ENCODE results near the gene ZNF813.
"Not testable (repeated sequence)": the region's sequence is repeated elsewhere in the genome, so short reads cannot be mapped to it uniquely, and the experiment has no call there.

The ZNF813 gene

DNA sequence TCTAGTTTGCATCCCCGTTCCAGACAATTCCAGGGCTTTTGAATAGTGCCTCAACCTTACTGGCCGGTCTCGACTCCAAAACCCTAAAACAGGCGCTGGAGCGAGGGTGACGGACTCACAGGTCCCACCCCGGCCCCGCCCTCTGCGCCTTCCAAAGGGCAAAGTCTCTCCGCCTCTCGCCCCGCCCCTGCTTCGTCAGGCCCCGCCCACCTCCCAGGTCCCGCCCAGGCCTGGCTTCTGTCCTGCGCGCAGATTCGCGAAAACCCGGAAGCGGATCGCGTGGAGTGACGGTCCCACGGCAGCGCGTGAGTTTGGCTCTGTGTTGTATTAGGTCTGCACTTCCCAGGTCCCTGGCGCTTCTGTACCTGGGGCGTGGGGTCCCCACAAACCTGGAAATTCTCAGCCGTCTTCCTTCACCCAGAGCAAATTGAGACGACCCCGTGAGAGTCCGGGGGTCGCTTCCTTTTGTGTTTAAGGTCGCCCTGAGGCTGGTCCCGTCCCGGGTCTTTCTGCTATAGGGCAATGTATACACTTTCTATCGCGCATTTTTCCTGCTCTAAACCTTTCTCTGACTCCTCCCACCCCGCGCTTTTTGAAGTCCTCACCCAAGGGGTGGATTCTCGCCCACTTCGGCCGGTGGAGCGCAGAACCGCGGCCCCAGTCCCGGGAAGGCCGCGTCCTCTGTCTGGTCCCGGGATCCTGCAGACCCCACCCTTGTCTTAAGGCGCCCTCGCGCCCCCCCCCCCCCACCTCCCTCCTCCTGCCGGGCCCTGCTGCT, at the start of gene ZNF813:
Gene ZNF813 (plus strand): TSS at position 249 of the 778 bp plus-strand sequence. CDS start 16,090 bp downstream, outside the sequence.
- DNase-seq (ENCODE audit: low read depth in 2 of 2): peak; percentile 88 to 95

GRCh38 chr19:53420520-53421315, 46.8 kb upstream of the ZNF813 start:
- DNase-seq (ENCODE audit: low read depth in 2 of 2): not testable (repeated sequence)

DNA sequence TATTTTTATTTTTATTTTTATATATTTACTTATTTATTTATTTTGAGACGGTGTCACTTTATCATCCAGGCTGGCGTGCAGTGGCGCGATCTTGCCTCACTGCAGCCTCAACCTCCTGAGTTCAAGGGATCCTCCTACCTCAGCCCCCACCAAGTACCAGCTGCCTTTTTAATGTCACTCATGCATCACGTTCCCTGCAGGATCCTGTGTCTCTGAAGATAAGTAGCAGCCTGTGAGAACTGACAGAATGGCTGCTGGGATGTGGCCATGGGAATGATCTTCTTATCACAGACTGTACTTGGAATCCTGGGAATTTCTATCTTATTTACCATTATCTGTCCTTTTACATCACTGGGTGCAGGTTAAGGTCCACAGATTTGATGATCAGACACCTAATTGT, 45.0 kb upstream of the ZNF813 start:
- DNase-seq (ENCODE audit: low read depth in 2 of 2): no peak

DNA sequence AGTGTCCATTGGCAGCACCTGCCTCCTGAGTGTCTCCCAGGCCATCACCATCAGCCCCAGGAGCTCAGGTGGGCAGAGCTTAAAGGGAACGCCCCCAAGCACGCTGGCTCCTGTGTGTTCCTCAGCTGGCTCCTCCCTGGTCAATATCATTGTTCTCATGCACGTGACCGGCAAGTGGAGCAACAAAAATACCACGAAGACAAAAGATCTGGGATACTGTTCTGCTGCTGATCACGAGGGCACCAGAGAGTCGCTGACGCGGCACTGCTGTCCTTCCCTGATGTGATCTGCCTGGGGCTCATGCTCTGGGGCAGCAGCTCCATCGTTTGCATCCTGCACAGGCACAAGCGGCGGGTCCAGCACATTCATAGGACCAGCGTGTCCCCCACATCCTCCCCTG, 44.5 kb upstream of the ZNF813 start:
- DNase-seq (ENCODE audit: low read depth in 2 of 2): not testable (repeated sequence)

DNA sequence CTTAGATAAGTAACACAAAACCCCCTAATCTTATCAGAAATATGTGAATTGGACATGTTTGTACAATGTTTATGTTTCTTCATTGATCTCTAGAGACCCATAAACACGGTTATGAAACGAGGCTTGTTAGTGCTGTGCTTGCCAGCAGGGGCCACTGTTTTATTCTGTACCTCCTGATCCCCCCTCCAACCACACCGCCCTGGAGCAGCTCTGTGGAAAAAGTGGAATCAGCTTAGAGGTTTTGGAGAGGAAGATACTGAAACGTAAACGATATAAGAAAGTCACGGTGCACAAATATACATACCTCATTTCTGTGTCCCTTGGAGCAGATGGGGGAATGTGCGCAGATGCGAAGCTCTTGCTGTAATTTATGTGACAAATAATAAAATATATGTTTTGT, 43.9 kb upstream of the ZNF813 start:
- DNase-seq (ENCODE audit: low read depth in 2 of 2): not testable (repeated sequence)

DNA sequence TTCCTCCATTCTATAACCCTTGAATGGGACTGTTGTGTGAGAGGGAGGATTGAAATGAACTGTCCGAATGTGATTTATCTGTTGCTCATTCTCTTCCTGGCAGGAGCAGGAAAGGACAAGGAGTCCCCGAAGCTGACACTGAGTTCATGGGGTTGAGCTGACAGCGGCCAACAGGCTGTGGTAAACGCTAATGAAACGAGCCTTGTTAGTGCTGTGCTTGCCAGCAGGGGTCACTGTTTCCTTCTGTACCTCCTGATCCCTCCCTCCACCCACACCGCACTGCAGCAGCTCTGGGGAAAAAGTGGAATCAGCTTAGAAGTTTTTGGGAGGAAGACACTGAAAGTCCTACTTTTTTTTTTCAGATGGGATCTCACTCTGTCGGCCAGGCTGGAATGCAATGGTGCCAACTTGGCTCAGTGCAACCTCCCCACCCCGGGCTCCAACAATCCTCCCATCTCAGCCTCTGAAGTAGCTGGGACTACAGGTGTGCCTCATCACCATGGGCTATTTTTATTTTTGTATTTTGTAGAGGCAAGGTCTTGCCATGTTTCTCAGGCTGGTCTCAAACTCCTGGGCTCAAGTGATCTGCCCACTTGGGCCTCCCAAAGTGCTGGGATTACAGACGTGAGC, 42.5 kb upstream of the ZNF813 start:
- peak; percentile 28 to 57 for DNase-seq (ENCODE audit: low read depth in 2 of 2)

DNA sequence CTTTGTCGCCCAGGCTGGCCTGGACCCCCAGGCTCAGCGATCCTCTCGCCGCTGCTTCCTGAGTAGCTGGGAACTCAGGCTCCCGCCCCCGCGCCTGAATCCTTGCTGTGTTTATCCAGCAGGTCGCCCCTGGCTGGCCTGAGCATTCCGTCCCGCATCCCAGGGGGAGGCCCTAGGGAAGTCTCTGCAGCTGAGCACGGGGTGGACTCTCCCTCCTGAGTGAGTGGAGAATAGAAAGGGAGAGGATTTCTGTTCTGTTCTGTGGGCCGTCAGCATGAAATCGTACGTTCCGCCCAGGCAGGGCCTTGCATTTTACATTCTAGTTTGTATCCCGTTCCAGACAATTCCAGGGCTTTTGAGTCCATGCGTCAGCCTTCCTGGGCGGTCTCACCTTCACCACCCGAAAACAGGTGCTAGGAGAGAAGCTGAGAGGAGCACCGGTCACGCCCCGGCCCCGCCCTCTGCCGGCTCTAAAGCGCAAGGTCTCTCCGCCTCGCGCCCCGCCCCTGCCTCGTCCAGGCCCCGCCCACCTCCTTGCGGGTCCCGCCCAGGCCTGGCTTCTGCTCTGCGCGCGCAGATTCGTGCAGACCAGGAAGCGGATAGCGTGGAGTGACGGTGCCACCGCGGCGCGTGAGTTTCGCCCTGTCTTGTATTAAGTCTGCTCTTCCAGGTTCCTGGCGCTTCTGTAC, 36.0 kb upstream of the ZNF813 start, which contains the start of gene ZNF761:
Gene ZNF761 (plus strand): TSS at position 586 of the 689 bp plus-strand sequence. CDS start 15,285 bp downstream, outside the sequence.
- peak; percentile 88 to 97 for DNase-seq (ENCODE audit: low read depth in 2 of 2)

DNA sequence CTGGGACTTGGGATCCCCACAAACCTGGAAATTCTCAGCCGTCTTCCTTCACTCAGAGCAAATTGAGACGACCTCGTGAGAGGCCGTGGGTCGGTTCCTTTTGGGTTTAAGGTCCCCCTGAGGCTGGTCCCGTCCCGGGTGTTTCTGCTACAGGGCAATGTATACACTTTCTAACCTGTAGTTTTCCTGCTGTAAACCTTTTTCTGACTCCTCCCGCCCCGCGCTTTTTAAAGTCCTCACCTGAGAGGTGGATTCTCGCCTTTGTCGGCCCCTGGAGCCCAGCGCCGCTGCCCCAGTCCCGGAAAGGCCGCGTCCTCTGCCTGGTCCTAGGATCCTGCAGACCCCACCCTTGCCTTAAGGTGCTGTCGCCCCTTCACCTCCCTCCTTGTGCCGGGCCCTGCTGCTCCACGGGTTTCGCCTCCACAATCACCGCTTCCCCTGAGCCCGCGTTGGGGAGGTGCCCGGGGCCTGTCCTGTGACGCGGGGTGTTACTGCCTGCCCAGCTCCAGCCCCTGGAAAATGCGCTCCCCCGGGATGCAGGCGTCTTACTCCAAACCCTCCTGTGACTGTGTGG, 35.4 kb upstream of the ZNF813 start:
- peak in 1 of 2 donors; percentile 10 for DNase-seq (ENCODE audit: low read depth in 2 of 2)

DNA sequence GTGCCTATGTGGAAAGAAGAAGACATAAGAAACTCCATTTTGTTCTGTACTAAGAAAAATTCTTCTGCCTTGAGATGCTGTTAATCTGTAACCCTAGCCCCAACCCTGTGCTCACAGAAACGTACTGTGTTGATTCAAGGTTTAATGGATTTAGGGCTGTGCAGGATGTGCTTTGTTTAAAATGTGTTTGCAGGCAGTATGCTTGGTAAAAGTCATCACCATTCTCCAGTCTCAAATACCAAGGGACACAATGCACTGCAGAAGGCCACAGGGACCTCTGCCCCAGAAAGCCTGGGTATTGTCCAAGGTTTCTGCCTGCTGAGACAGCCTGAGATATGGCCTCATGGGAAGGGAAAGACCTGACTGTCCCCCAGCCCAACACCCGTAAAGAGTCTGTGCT, 23.7 kb upstream of the ZNF813 start:
- DNase-seq (ENCODE audit: low read depth in 2 of 2): not testable (repeated sequence)

- DNase-seq (ENCODE audit: low read depth in 2 of 2): not testable (repeated sequence)
Observed at GRCh38 chr19:53447196-53447595, 20.3 kb upstream of the ZNF813 start.

GRCh38 chr19:53455828-53456227, 11.7 kb upstream of the ZNF813 start:
- no peak for DNase-seq (ENCODE audit: low read depth in 2 of 2)

DNA sequence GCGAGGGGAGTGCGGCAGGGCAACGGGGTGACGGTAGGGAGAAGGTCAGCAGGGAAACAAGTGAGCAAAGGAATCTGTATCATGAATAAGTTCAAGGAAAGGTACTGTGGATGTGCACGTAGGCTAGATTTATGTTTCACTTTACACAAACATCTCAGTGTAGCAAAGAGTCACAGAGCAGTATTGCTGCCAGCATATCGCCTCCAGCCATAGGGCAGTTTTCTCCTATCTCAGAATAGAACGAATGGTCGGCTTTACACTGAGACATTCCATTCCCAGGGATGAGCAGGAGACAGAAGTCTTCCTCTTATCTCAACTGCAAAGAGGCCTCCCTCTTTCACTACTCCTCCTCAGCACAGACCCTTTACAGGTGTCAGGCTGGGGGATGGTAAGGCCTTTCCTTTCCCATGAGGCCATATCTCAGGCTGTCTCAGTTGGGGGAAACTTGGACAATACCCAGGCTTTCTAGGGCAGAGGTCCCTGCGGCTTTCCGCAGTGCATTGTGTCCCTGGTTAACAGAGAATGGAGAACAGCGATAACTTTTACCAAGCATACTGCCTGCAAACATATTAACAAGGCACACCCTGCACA, 7.3 kb upstream of the ZNF813 start:
- DNase-seq (ENCODE audit: low read depth in 2 of 2): not testable (repeated sequence)

DNA sequence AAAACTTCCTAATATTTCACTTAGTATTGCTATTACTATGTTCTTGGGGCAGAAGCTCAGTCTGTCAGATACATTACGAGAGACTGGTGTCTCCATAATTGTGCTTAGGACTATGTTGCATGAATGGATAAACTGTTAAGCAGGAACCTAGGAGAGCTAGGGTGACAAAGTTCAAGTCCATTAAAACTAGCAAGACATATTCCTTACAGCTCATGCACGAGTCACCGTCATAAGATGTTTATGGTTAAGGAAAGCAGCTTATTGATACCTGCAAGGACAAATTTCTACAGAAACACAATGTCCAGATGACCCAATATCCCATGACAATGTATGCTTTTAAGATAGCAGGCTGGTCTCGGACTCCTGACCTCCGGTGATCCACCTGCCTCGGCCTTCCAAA, 5.7 kb upstream of the ZNF813 start:
- no peak for DNase-seq (ENCODE audit: low read depth in 2 of 2)

DNA sequence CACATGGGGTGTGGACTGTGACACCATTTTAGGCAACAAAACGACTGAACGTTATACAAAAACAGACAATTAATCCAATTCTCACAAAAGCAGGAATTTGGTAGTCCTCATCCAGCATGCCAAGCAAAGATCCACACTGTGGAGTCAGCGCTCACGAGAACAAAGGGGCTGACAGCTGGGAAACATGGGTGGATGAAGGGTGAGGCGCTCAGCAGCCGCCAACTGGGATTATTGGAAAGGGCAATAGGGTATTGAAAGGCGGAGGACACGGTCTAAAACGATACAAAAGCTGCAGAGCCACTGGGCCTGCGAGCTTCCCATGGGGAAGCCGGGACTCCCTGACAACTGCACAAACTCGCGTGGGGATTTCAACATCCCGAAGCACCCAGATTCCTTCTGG, 4.7 kb upstream of the ZNF813 start:
- DNase-seq (ENCODE audit: low read depth in 2 of 2): no peak

DNA sequence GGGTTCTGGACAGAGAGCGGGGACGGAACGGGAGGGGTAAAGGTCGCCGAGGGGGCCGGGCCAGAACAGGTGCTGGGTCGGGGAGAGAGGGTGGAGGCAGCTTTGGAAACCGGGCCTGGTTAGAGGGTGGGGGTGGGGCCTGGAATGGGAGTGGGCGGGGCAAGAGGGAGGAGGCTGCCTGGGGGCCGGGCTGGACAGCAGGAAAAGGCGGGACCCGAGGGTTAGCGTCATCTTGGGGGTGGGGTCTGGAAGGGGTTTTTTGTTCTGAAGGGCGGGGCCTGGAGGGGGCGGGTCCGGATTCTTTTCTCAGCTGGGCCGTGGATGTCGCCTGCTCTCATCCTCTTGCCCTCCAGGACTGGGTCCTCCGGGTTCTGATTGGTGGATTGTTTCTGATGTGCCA, 4.3 kb upstream of the ZNF813 start:
- DNase-seq (ENCODE audit: low read depth in 2 of 2): no peak

GRCh38 chr19:53466726-53467484, 628 bp upstream of the ZNF813 start:
- DNase-seq (ENCODE audit: low read depth in 2 of 2): no peak

- not testable (repeated sequence) for DNase-seq (ENCODE audit: low read depth in 2 of 2)
Observed at GRCh38 chr19:53468628-53469027, 1.1 kb downstream of the ZNF813 start.

- DNase-seq (ENCODE audit: low read depth in 2 of 2): no peak
Observed at GRCh38 chr19:53471916-53472315, 4.4 kb downstream of the ZNF813 start.

- DNase-seq (ENCODE audit: low read depth in 2 of 2): not testable (repeated sequence)
Observed at GRCh38 chr19:53474832-53475231, 7.3 kb downstream of the ZNF813 start.

GRCh38 chr19:53475470-53475869, 7.9 kb downstream of the ZNF813 start:
- not testable (repeated sequence) for DNase-seq (ENCODE audit: low read depth in 2 of 2)
